HG02763 (cell line): ENCODE measurements around the gene NUP93.
"Not testable (repeated sequence)": the region's sequence is repeated elsewhere in the genome, so short reads cannot be mapped to it uniquely, and the experiment has no call there.

Experiments used
- ATAC-seq: cut with Tn5 transposase; IDR thresholded peaks from one replicate; pipeline ENCODE4 v1.9.1; 2021; ENCODE audit warnings: mild to moderate bottlenecking, moderate library complexity; ENCODE audit not compliant: unreplicated experiment

Gene NUP93

GRCh38 chr16:56865394-56866062, 135.6 kb downstream of the NUP93 start:
- ATAC-seq: no peak

- ATAC-seq: no peak
These were observed 137.3 kb downstream of the NUP93 start for GRCh38 chr16:56866955-56867830.

GRCh38 chr16:56868175-56868574, 138.2 kb downstream of the NUP93 start:
- no peak for ATAC-seq

GRCh38 chr16:56868766-56869165, 138.8 kb downstream of the NUP93 start:
- not testable (repeated sequence) for ATAC-seq

GRCh38 chr16:56869513-56870275, 139.8 kb downstream of the NUP93 start:
- no peak for ATAC-seq

- ATAC-seq: no peak
These were observed 140.5 kb downstream of the NUP93 start for GRCh38 chr16:56870276-56870888.

- ATAC-seq: no peak
These were observed 141.3 kb downstream of the NUP93 start for GRCh38 chr16:56871172-56871593.

GRCh38 chr16:56872863-56873391, 143.0 kb downstream of the NUP93 start:
- ATAC-seq: no peak

- ATAC-seq: no peak
These were observed 144.9 kb downstream of the NUP93 start for GRCh38 chr16:56874800-56875199.

GRCh38 chr16:56876048-56876447, 146.1 kb downstream of the NUP93 start:
- no peak for ATAC-seq

- no peak for ATAC-seq
These were observed 147.7 kb downstream of the NUP93 start for GRCh38 chr16:56877486-56878182.

GRCh38 chr16:56878282-56878854, 148.4 kb downstream of the NUP93 start:
- no peak for ATAC-seq

GRCh38 chr16:56879276-56879675, 149.3 kb downstream of the NUP93 start:
- no peak for ATAC-seq

GRCh38 chr16:56880176-56880575, 150.2 kb downstream of the NUP93 start:
- ATAC-seq: no peak

- no peak for ATAC-seq
These were observed 150.8 kb downstream of the NUP93 start for GRCh38 chr16:56880685-56881084.

GRCh38 chr16:56882077-56882800, 152.3 kb downstream of the NUP93 start:
- no peak for ATAC-seq

GRCh38 chr16:56883586-56883985, 153.7 kb downstream of the NUP93 start:
- no peak for ATAC-seq

GRCh38 chr16:56884026-56884582, 154.2 kb downstream of the NUP93 start:
- ATAC-seq: no peak

- not testable (repeated sequence) for ATAC-seq
These were observed 155.0 kb downstream of the NUP93 start for GRCh38 chr16:56884929-56885328.
